HEK293 (cell line): Measurements from ENCODE around the gene TIGD7.

Experiments used
- CTCF ChIA-PET: fragments of 350-600 bp; formaldehyde crosslinking; extraction: SDS; loops from one replicate; lab custom pipeline; 2021; ENCODE audit warnings: antibody characterized with exemption; lab: Yijun Ruan, JAX
- POLR2A ChIA-PET: fragments of 300-600 bp; formaldehyde crosslinking; extraction: SDS; loops from one replicate; lab custom pipeline; 2020; ENCODE audit warnings: antibody characterized with exemption, inconsistent platforms; lab: Yijun Ruan, JAX
- H3K27ac ChIP-seq: fragments of 200-500 bp; sonication (Bioruptor generic); 2 replicates; pipeline ENCODE4 v1.5.1; 2014; ENCODE audit warnings: low read depth, low read length, control low read depth, inconsistent platforms; ENCODE audit errors: extremely low read depth
- H3K36me3 ChIP-seq, 2 experiments: fragments of 200-500 bp in 1 of 2; sonication (Bioruptor generic) in 1 of 2; 1 replicate in 1 of 2; 2 replicates in 1 of 2; pipeline ENCODE4 v1.5.1; 2014 to 2017; ENCODE audit warnings: inconsistent platforms in 2 of 2, low read length in 2 of 2; ENCODE audit not compliant: control insufficient read depth in 2 of 2, insufficient read depth in 1 of 2
- H3K4me1 ChIP-seq: fragments of 200-500 bp; sonication (Bioruptor generic); 2 replicates; pipeline ENCODE4 v1.5.1; 2014; ENCODE audit warnings: mild to moderate bottlenecking, low read length, inconsistent platforms; ENCODE audit not compliant: control insufficient read depth, insufficient read depth
- H3K4me3 ChIP-seq: 2 replicates; pipeline ENCODE4 v1.5.1; 2011; ENCODE audit warnings: low read depth, mild to moderate bottlenecking, control low read depth, low read length, moderate library complexity
- H3K9me3 ChIP-seq: fragments of 200-500 bp; sonication (Bioruptor generic); 2 replicates; pipeline ENCODE4 v1.5.1; 2014; ENCODE audit warnings: low read depth, low read length, inconsistent platforms; ENCODE audit not compliant: control insufficient read depth, insufficient read depth
- GFI1B ChIP-seq: fragments of 450-650 bp; formaldehyde crosslinking; IDR thresholded peaks from 2 replicates; pipeline ENCODE4 v1.5.1; 2016; ENCODE audit warnings: missing biosample characterization, missing genetic modification characterization
- HOXA7 ChIP-seq: sonication (generic); formaldehyde crosslinking; IDR thresholded peaks from 2 replicates; pipeline ENCODE4 v1.8.1; 2022; ENCODE audit warnings: missing genetic modification reagents, borderline replicate concordance
- KLF8 ChIP-seq: fragments of 450-650 bp; formaldehyde crosslinking; IDR thresholded peaks from 2 replicates; pipeline ENCODE4 v1.5.1; 2016; ENCODE audit warnings: missing biosample characterization, missing genetic modification characterization
- SCRT2 ChIP-seq: fragments of 450-650 bp; formaldehyde crosslinking; IDR thresholded peaks from 2 replicates; pipeline ENCODE4 v1.5.1; 2016; ENCODE audit warnings: missing biosample characterization, missing genetic modification characterization
- SETDB1 ChIP-seq: IDR thresholded peaks from one replicate; pipeline ENCODE4 v1.6.1; 2017; ENCODE audit warnings: mild to moderate bottlenecking, low read length, moderate library complexity, mixed read lengths; ENCODE audit not compliant: insufficient read length
- YY2 ChIP-seq: fragments of 450-650 bp; formaldehyde crosslinking; IDR thresholded peaks from 2 replicates; pipeline ENCODE4 v1.5.1; 2016; ENCODE audit warnings: missing biosample characterization, missing genetic modification characterization
- ZBTB26 ChIP-seq: fragments of 450-650 bp; formaldehyde crosslinking; optimal IDR thresholded peaks from 2 replicates; pipeline ENCODE3; 2016; ENCODE audit warnings: missing biosample characterization, mild to moderate bottlenecking, missing genetic modification characterization
- ZBTB48 ChIP-seq: fragments of 450-650 bp; formaldehyde crosslinking; IDR thresholded peaks from 2 replicates; pipeline ENCODE4 v1.5.1; 2016; ENCODE audit warnings: missing biosample characterization, missing genetic modification characterization
- ZNF132 ChIP-seq: fragments of 450-650 bp; formaldehyde crosslinking; IDR thresholded peaks from 2 replicates; pipeline ENCODE4 v1.5.1; 2017; ENCODE audit warnings: missing biosample characterization, missing genetic modification characterization, borderline replicate concordance
- ZNF214 ChIP-seq: fragments of 450-650 bp; formaldehyde crosslinking; IDR thresholded peaks from 2 replicates; pipeline ENCODE4 v1.5.1; 2017; ENCODE audit warnings: missing biosample characterization, mild to moderate bottlenecking, missing genetic modification characterization, borderline replicate concordance
- ZNF248 ChIP-seq: fragments of 450-650 bp; formaldehyde crosslinking; IDR thresholded peaks from 2 replicates; pipeline ENCODE4 v1.5.1; 2017; ENCODE audit warnings: missing biosample characterization, missing genetic modification characterization
- ZNF324 ChIP-seq: fragments of 450-650 bp; formaldehyde crosslinking; IDR thresholded peaks from 2 replicates; pipeline ENCODE4 v1.5.1; 2016; ENCODE audit warnings: missing biosample characterization, missing genetic modification characterization
- ZNF366 ChIP-seq: fragments of 450-650 bp; formaldehyde crosslinking; conservative IDR thresholded peaks from 2 replicates; pipeline ENCODE4 v1.5.1; 2016; ENCODE audit warnings: missing biosample characterization, missing genetic modification characterization
- ZNF394 ChIP-seq: fragments of 450-650 bp; formaldehyde crosslinking; IDR thresholded peaks from 2 replicates; pipeline ENCODE4 v1.5.1; 2016; ENCODE audit warnings: missing biosample characterization, missing genetic modification characterization, mild to moderate bottlenecking, moderate library complexity, borderline replicate concordance
- ZNF426 ChIP-seq: fragments of 450-650 bp; formaldehyde crosslinking; IDR thresholded peaks from 2 replicates; pipeline ENCODE4 v1.5.1; 2017; ENCODE audit warnings: missing biosample characterization, missing genetic modification characterization, mild to moderate bottlenecking, inconsistent platforms, moderate library complexity
- ZNF548 ChIP-seq: fragments of 450-650 bp; formaldehyde crosslinking; IDR thresholded peaks from 2 replicates; pipeline ENCODE4 v1.5.1; 2016; ENCODE audit warnings: missing biosample characterization, missing genetic modification characterization
- ZNF555 ChIP-seq: fragments of 450-650 bp; formaldehyde crosslinking; conservative IDR thresholded peaks from 2 replicates; pipeline ENCODE4 v1.5.1; 2017; ENCODE audit warnings: missing biosample characterization, mild to moderate bottlenecking, missing genetic modification characterization, inconsistent platforms
- ZNF571 ChIP-seq: fragments of 450-650 bp; formaldehyde crosslinking; IDR thresholded peaks from 2 replicates; pipeline ENCODE4 v1.5.0; 2017; ENCODE audit warnings: missing biosample characterization, missing genetic modification characterization
- ZNF639 ChIP-seq: fragments of 450-650 bp; formaldehyde crosslinking; IDR thresholded peaks from 2 replicates; pipeline ENCODE4 v1.5.1; 2016; ENCODE audit warnings: missing biosample characterization, missing genetic modification characterization
- ZNF692 ChIP-seq: fragments of 450-650 bp; formaldehyde crosslinking; IDR thresholded peaks from 2 replicates; pipeline ENCODE4 v1.5.1; 2016; ENCODE audit warnings: missing biosample characterization, missing genetic modification characterization
- ZNF768 ChIP-seq: fragments of 450-650 bp; formaldehyde crosslinking; IDR thresholded peaks from 2 replicates; pipeline ENCODE4 v1.5.1; 2018; ENCODE audit warnings: missing biosample characterization, mild to moderate bottlenecking, missing genetic modification characterization
- ZNF837 ChIP-seq: fragments of 450-650 bp; formaldehyde crosslinking; IDR thresholded peaks from 2 replicates; pipeline ENCODE4 v1.5.1; 2016; ENCODE audit warnings: missing biosample characterization, missing genetic modification characterization
- ZSCAN4 ChIP-seq: fragments of 450-650 bp; formaldehyde crosslinking; IDR thresholded peaks from 2 replicates; pipeline ENCODE4 v1.5.1; 2017; ENCODE audit warnings: missing biosample characterization, missing genetic modification characterization

Gene TIGD7

GRCh38 chr16:3348547-3349167, 43.4 kb upstream of the TIGD7 start (continued):
- TF ChIP-seq ZNF692 (tag by site-specific recombination) (peak; percentile 88), SCRT2 (tag by site-specific recombination) (peak; percentile 84), ZNF132 (tag by site-specific recombination) (no peak), ZNF548 (tag by site-specific recombination) (no peak)

- Histone ChIP-seq H3K27ac (no peak overlapping the region), H3K36me3 (no peaks in the 10 kb centered on the region), H3K9me3 (no peaks in the 10 kb centered on the region), H3K4me3 (no peak overlapping the region), H3K4me1 (no peaks in the 10 kb centered on the region)
- TF ChIP-seq ZSCAN4 (peak; percentile 83), ZNF571 (no peak)
- POLR2A ChIA-PET: no interaction called here
- CTCF ChIA-PET: no interaction called here
Observed at GRCh38 chr16:3347586-3347985, 42.4 kb upstream of the TIGD7 start.

GRCh38 chr16:3346041-3346440, 40.8 kb upstream of the TIGD7 start:
- Histone ChIP-seq H3K4me1 (no peaks in the 10 kb centered on the region), H3K9me3 (no peaks in the 10 kb centered on the region), H3K36me3 (no peaks in the 10 kb centered on the region), H3K27ac (no peak overlapping the region)
- CTCF ChIA-PET: interaction anchor here (0.6 kb wide), 1 partner anchor 154 kb away, joined by 5 read pairs; no protein-coding TSS in a partner anchor
- TF ChIP-seq YY2: no peak
- no peak for TF ChIP-seq ZNF768 (tag by site-specific recombination)
- TF ChIP-seq ZNF324: no peak
- no peak for TF ChIP-seq ZNF214 (tag by site-specific recombination)
- TF ChIP-seq GFI1B: no peak
- TF ChIP-seq ZNF837 (tag by site-specific recombination): no peak
- TF ChIP-seq HOXA7 (CRISPR knock-in tag): no peak
- no peak for TF ChIP-seq ZNF555 (tag by site-specific recombination)
- TF ChIP-seq ZNF426 (tag by site-specific recombination): no peak
- TF ChIP-seq ZBTB48: no peak
- TF ChIP-seq ZNF394 (tag by site-specific recombination): no peak
- no peak for TF ChIP-seq SETDB1
- TF ChIP-seq ZNF248 (tag by site-specific recombination): no peak
- TF ChIP-seq, all 188 proteins: peak for 0
- POLR2A ChIA-PET: no interaction called here
- H3K4me3 ChIP-seq: no peak overlapping the region

GRCh38 chr16:3328643-3329042, 23.4 kb upstream of the TIGD7 start:
- ChIA-PET POLR2A (no interaction called here), CTCF (no interaction called here)
- H3K4me3 ChIP-seq: no peak overlapping the region
- H3K9me3 ChIP-seq: no peaks in the 10 kb centered on the region
- no peaks in the 10 kb centered on the region for H3K36me3 ChIP-seq
- TF ChIP-seq ZBTB48: no peak
- no peak for TF ChIP-seq ZNF639
- no peak for TF ChIP-seq ZBTB26
- no peak for TF ChIP-seq ZNF366
- no peak for TF ChIP-seq KLF8 (tag by site-specific recombination)
- no peaks in the 10 kb centered on the region for H3K4me1 ChIP-seq
- no peak overlapping the region for H3K27ac ChIP-seq
